GOT3 (cell line): ENCODE results near the gene MARCO.

ENCODE experiments used
- DNase-seq: peaks from one replicate; lab custom pipeline; 2025; ENCODE audit warnings: mixed read lengths; lab: John Stamatoyannopoulos, UW

MARCO gene, protein sequence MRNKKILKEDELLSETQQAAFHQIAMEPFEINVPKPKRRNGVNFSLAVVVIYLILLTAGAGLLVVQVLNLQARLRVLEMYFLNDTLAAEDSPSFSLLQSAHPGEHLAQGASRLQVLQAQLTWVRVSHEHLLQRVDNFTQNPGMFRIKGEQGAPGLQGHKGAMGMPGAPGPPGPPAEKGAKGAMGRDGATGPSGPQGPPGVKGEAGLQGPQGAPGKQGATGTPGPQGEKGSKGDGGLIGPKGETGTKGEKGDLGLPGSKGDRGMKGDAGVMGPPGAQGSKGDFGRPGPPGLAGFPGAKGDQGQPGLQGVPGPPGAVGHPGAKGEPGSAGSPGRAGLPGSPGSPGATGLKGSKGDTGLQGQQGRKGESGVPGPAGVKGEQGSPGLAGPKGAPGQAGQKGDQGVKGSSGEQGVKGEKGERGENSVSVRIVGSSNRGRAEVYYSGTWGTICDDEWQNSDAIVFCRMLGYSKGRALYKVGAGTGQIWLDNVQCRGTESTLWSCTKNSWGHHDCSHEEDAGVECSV

DNA sequence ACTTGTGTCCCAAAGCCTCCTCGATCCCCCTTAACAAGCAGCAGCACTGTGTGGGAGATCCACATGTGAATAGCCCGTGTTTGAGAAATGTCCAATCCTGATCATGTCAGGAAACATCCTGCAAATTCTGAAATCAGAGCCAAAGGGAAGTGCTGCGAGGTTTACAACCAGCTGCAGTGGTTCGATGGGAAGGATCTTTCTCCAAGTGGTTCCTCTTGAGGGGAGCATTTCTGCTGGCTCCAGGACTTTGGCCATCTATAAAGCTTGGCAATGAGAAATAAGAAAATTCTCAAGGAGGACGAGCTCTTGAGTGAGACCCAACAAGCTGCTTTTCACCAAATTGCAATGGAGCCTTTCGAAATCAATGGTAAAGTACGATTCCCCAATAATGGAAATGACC, at the start of gene MARCO:
Gene MARCO (plus strand): TSS at position 164 of the 400 bp plus-strand sequence. CDS start 107 bp downstream, at position 271.
- DNase-seq: no peak

DNA sequence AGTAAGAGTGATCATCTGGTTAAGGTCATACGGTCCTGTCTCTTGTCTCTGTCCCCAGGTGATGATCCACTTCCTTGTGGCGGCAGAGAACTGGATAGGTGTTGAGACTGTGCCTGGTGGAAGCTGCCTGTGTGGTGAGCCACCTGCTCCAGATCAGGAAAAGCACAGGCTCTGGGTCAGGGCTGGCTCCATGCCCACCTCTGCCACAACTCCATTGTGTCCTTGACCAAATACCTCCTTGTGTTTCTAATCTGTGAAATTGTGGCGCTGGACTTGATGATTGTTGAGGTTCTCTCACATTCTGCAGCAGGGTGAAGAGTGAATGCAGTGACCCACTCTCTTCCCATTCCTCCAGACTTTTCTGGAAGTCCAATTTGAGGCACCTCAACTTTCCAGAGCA, 48.9 kb upstream of the MARCO start:
- no peak for DNase-seq

DNA sequence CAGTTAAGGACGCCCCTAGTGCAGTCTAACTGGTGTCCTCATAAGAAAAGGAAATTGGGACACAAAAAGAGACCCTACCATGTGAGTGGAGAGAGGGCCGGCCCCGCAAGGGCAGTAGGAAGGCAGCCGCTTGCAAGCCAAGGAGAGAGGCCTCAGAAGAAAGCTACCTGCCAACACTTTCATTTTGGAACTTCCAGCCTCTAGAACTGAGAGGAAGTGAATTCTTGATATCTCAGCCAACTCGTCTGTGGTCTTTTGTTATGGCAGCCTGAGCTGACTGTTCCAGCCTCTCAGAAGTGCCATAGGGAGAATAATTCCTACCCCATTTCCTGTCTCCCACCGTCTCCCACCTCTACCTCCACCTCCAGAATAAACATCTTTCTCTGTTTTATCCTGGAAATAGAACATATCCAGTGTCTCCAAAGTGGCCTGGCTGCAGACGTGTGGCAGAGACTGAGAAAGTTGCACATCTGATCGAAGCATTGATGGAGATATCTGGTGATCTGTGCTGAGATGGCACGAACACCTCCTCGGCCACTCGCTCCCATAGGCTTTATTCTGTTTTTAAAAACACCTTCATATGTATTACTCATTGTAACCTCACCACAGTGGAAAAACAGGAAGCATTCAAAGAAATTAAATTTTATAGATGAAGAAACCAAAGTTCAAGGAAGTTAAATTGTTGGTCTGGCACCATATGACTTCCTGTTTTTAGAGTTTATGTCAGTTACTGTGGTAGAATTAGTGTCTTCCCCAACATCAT, 39.5 kb upstream of the MARCO start:
- DNase-seq: no peak

DNA sequence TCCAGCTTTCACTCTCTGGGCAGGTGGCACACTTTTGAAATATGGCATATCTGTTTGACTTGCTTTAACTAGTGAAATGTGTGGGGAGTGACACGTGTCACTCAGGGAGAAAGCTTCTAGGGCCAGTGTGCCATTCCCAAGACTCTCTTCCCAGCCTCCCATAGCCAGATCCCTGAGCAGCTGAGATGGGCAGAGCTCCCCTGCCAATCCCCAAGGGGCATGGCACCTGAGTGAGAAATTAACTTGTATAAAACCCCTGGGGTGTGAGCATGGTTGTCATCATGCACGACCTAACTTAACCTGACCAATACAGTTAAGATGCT, 39.0 kb upstream of the MARCO start:
- DNase-seq: no peak

DNA sequence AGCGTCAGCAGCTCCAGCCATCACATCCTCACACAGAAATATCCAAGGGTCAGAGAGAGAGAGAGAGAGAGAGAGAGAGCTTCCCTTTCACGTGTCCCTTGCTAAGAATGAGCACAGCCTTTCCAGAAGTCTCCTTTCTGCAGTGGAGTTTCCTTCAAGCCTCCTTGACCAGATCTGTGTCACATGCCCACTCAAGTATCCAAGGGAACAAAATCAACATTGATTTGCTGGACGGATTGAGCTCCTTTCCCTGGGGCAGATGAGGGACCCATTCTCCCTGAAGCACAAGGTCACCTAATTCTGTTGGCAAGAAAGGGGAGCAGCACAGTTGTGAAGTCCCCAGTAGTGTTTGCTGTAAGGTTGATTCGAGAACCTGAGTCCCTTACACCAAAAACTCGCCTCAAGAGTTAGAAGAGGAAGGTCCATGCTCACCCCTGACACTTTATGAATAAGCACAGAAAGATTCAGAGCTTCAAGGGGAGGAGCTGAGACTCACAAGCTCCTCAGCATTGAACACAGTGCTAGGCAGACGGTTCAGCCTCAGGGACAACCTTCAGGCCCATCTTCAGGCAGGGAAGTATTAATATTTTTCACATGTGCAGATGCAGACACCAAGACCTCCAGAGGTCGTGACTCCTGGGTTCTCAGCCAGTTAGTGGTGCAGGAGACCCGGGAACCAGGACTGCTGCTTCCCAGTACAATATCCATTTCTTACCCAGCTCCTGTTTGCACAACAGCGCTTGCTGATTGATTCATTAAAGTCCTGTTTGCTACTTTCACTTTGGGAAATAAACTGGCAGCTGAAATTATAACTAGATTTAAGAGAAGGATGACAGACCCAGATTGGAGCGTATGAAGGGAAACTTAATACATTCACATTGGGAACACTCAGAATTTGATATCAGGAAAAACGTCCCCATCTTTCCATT, 38.2 kb upstream of the MARCO start:
- no peak for DNase-seq

DNA sequence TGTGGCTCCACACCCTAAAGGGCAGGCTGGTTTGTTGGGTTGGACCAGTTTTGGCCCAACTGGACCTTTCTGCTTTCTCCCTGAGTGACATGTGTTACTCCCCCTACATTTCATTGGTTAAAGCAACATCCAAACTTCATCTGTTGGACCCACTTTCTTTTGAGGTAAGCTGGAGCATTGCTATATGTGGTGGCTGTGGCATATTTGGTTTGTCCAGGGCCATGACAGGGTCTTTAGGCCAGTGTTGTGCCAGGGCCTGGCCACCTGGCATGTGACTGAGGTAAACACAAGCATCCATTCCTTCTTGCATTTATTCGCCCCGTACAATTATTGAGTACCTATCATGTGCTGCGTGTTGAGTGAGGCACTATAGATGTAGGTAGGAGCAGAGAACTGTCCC, 36.8 kb upstream of the MARCO start:
- DNase-seq: no peak

DNA sequence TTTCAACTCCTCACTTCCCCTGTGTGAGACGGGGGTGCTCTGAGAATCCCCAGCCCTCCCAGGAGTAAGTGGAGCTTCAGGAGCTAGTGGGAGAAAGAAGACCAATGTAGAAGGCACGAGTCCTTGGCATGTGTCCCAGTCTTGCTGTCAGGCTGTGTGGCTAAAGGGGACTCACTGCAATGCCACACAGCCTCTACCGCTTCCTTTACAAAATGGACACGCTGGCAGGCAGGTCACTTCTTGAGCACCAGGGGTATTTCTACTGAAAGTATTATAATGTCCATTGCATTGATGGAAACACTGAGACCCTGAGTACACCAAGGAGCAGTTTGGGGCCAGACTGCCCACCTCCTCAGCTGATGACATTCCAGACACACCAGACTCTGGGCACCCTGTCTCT, 35.8 kb upstream of the MARCO start:
- DNase-seq: no peak

DNA sequence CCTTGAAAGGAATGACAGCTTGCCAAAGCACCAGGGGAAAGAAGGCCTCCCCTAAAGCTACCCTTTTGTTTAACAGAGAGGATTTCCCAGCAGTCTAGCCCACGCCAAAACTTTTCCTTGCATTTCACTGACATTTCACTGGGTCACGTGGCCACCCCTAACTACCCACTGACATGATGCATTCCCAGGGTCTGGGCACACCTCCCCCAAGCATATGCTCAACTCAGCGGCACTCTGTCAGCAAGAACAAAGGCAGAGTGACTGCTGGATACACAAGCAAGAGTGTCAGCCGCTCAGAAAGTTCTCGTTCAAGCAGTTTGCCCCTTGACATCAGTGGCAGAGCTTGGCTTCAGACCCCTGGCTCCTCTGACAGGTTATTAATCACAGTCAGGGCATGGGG, 34.2 kb upstream of the MARCO start:
- no peak for DNase-seq

DNA sequence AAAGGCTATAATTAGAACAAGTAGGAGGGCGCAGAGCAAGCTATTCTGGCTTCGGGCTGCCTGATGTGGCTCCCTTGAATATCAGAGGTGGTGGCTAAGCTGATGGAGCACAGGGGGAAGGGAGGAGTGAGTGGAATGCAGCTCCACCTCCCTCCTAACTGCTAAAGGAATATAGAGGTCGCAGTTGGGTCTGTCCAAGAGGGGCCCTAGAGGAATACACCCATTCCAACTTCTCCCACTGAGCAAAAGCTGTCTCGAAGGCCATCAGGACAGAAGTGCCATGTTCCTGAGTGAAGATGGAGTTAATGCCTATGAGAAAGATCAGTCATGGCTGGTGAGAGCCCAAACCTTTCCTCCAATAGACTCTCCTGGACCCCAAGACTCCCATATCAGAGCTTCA, 32.8 kb upstream of the MARCO start:
- no peak for DNase-seq

DNA sequence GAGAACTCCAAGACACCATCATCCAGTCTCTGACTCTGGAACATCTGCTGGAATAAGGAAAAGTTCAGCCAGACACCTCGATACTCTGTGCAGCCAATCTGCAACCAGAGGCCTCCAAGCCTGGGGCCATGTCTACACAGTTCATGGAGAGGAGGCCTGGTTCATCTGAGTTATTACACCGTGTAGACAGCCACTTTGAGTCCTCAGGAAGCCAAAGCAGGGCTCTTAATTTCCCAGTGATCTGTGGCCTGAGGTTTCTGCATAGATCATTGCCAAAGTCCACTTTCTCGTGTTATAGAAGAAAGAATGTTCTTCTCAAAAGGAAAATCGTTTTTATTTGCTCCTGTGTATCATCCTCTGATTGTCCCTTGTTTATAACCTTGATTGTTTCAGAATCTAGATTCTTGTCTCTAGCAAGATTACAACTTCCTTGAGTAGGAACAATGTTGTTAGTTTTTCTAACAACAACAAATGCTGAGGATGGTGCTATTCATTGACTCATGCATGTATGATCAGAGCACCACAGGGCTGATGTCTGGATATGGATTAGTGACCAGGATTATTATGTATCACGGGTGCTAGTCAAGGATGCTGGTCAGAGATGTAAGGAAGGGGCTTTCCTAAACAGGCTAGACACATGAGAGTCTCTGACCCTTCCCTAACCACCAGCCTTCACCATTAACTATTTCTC, 30.7 kb upstream of the MARCO start:
- no peak for DNase-seq

DNA sequence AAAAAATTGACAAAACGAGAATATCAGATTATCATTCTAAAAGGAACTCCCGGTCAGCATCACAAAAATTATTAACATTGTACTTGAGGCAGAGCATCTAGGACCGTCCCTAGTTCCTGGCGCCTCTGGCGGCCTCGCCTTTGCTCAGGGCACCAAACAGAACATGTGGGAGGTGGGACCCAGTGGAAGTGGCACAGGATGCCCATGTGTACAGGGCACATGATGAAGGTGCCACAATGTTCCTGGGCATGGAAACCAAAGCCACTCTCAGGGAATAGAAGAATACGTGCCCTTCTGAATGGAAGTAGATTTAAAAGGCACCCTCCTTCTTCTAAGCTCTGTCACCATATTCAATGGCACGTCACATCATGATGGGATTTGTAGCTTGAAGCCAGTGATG, 30.1 kb upstream of the MARCO start:
- DNase-seq: no peak

DNA sequence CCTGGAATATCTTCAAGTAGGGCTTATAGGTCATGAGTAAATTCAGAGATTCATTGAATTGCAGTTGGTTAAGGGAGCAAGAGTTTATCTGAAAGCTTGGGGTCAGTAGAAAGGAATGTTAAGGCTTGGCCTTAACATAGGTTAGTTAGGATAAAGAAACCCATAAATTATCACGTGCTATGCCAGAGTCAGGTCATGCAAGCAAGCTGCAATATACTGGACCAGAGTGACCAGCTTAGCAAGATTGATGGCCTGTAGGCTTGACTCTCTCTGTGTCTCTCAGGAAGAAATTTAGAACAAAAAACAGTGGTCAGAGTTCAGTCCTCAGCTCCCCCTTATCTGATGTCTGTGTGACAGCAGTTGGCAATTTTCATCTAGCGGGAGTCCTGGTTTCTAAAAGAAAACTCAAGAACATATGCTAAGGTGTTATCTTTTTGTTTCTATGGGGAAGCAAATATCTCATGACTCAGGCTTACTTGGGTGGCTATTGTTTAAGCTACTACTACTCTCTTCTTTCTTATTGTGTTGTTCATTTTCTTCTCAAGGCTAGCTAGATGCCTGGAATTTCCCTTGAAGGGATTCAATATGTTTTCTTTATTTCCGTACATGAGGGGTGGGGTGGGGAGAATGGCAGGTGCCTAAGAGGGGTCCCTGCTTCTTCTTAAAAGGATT, 28.7 kb upstream of the MARCO start:
- DNase-seq: no peak

DNA sequence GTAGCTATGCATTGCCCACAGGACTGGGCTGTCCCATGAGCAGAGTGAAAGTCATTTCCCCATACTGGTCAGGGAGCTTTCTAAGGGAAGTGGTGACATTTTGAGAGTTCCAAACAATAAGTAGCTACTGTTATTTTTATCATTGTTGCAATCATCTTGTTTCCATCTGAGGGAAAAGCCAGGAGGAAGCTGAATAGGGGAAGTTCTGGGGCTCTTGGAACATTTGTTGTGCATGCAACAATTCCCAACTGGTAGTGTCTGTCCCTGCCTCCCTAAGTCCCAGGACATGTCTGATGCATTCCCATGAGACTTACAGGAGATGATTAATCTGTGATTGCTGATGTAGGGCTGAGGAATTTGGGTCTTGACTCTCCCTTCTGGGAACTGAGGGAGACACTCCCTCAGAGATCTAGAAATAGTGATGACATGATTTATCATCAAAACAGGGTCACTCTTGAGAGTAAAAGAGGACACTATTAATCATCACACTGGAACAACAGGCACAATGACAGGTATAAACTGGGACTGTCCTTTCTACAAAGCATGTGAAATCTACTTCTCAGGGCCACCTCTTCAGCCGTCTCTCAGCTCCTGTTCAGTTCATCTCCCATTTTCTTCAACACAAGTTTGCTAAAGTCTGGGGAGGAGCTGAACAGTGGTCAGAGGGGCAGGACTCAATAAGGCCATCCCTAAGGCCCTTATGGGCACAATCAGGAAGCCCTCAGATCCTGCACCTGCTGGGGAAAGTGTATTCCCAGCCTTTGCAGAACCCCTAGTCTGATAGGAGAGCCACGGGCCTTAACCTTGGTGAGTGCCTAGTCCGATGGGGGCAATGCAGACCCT, 28.0 kb upstream of the MARCO start:
- no peak for DNase-seq

DNA sequence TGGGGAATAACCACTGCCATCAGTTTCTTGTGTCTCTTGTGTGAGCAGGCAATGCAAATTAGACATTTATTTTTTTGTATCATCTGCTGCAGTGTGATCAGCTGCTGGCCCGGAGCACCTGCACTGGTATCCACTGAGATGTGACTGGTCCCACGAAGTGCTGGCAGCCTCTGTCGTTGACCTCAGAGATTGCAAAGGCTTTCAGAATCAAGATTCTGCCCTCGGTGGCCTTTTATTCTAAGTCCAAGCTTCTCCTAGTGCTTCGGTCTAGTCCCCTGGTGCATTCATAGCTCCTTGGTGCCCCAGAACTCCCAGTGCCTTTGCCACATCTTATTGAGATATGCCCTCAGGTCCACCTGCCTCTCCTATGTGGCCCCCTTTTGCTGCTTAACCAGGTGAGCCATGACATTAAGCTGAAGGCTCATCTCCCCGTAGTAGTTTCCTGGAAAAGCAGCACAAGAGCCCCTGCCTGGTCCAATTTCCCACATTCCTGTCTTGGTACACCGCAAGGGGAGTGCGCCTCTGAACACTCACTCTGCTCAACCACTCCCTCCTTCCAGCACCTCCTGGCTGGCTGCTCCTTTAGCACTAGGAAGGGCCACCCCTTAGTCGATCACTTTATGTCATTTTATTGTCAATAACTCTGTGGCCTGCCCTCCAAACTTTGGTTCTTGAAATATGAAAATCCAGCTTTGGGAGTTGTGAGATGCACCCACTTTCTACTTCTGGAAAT, 27.1 kb upstream of the MARCO start:
- DNase-seq: no peak

DNA sequence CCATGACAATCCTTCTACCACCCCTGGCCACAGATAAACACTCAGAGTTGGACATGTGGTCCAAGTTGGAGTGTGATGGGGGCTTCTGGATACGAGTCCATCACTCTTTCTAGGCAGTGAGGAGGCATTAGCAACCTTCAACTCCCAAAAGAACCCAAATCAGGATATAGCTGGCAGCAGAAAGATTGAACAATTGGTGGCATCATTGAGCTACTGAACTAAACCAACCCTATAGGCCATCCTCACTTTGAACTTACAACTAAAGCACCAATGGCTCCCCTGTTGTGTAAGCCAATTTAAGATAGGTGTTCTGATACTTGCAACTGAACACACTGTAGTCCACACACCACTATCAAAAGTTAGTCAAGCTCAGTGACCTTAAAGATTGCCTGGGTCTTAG, 24.0 kb upstream of the MARCO start:
- no peak for DNase-seq

DNA sequence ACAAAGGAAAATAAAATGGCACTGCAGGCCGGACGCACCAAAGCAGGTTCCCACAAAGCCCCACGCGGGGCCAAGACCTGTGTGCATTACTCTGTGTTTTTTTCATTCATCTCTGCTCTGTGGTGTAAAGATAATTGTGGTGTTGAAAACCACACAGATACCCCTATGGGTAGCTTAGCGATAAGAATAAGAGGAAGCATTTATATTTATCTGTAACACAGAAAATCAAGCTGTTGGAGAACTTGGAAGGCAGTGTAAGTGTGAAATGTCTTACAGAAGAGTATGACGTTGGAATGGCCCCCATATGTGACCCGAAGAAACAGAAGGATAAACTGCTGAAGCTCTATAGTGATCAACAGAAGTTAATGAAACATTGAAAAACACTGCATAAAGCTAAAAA, 20.3 kb upstream of the MARCO start:
- no peak for DNase-seq

DNA sequence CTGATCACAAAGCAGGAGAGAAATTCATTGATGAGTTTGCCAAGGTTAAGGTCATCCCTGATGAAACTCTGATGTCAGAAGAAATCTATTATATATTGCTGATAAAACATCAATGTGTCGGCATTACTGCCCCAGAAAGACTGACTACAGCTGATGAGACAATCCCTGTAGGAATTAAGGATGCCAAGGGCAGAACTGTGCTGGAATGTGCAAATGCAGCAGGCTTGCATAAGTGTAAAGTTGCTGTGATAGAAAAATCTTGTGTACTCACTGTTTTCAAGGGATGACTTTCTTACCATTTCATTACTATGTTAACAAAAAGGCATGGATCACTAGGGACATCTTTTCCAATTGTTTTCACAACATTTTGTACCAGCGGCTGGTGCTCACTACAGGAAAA, 19.7 kb upstream of the MARCO start:
- DNase-seq: no peak

DNA sequence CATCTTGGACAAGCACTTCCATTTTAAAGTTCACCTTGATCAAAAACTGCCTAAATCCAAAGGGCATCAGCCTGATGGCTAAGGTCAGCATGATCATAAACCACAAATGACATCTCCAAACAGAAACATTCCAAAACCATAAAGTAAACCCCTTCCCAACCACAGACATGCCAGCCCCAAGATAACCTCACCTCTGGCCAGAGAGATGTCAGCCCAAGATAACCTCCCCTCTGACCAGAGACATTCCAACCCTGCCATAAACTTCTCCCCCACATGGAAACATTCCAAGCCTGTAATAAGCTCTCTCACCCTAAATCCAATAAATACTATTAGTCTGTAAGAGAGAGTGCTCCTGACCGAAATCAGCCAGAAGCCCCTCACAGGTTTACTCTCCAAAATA, 18.6 kb upstream of the MARCO start:
- DNase-seq: no peak

DNA sequence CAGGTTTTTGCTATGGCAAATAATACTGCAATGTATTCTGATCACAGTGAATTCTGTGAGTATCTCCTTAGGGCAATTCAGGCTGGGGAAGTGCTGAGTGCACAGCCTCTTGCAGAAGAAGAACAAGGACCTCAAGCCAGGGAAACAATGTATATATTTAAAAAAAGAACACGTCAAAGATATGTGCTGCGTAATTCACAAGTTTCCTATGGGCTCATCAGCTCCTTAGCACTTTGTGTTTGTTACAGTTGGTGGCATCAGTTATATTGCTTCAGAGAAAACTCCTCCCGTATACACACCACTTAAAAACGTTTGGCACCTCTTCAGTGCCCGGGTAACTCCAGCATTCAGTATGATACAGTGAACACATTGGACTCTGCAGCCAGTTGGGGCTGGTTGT, 16.5 kb upstream of the MARCO start:
- no peak for DNase-seq

DNA sequence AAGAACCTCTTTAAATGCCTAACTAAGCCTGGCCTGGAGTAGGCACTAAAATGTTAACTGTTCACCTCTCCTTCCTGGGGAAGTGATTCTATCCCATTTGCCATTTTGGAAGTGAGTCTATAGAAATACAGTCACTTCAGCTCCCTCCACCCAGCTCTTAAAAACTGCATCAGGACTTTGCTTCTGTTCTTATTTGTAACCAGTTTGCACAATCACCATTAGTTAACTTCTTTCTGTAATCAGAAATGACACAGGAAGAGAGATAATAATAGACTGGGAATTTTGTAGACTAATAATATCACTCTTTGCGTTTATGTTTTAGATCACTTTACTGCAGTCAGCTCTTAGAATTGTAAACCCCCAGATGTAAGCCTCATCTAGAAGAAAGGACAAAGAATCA, 16.0 kb upstream of the MARCO start:
- no peak for DNase-seq
